ENCODE data around the gene ESPN.

DNA sequence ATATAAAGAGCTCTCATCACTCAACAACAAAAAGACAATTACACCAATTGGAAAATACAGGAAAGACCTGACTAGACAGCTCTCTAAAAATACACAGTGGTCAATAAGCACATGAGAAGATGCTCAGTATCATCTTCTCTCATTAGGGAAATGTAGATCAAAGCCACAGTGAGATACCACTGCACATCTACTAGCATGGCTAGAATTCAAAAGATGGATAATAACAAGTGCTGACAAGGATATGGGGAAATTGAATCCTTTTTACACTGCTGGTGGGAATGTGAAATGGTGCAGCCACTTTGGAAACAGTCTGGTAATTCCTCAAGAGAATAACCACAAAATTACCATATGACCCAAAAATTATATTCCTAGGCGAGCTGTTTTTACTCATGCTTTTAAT is 40.4 kb upstream of the ESPN start:
- TF ChIP-seq, protein P1, sequence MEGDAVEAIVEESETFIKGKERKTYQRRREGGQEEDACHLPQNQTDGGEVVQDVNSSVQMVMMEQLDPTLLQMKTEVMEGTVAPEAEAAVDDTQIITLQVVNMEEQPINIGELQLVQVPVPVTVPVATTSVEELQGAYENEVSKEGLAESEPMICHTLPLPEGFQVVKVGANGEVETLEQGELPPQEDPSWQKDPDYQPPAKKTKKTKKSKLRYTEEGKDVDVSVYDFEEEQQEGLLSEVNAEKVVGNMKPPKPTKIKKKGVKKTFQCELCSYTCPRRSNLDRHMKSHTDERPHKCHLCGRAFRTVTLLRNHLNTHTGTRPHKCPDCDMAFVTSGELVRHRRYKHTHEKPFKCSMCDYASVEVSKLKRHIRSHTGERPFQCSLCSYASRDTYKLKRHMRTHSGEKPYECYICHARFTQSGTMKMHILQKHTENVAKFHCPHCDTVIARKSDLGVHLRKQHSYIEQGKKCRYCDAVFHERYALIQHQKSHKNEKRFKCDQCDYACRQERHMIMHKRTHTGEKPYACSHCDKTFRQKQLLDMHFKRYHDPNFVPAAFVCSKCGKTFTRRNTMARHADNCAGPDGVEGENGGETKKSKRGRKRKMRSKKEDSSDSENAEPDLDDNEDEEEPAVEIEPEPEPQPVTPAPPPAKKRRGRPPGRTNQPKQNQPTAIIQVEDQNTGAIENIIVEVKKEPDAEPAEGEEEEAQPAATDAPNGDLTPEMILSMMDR (conservative IDR thresholded peaks at IDR 0.05; ENCODE audit: low read length) = no peak
- TF ChIP-seq EZH2phosphoT487 (IDR thresholded peaks at IDR 0.05; ENCODE audit: borderline replicate concordance, low read depth, low read length) = no peak

Data from OCI-LY7 (cell line).